Astrocyte (in vitro differentiated cells and primary cell): Measurements from ENCODE around the gene SLC44A2.

Experiments used
- EZH2 ChIP-seq: IDR thresholded peaks from 2 replicates; pipeline ENCODE4 v1.6.1; 2012; ENCODE audit warnings: mild to moderate bottlenecking, low read length, inconsistent platforms; ENCODE audit not compliant: insufficient read depth
- TF ChIP-seq, protein P1 (sequence below): IDR thresholded peaks from 2 replicates; pipeline ENCODE4 v1.5.1; 2011; ENCODE audit warnings: low read depth, mild to moderate bottlenecking, inconsistent platforms, low read length, moderate library complexity; ENCODE audit not compliant: insufficient read depth

DNA sequence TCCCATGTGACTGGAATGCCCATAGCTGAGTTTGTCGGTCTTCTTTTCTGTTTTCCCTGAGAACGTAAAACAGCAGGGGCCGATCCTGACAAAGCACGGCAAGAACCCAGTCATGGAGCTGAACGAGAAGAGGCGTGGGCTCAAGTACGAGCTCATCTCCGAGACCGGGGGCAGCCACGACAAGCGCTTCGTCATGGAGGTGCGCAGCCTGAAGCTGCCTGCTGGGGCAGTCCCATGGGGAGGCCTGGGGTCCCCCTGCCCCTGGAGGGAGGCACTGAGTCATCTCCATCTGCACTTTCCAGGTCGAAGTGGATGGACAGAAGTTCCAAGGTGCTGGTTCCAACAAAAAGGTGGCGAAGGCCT is 57.7 kb downstream of the SLC44A2 start:
- TF ChIP-seq, protein P1, sequence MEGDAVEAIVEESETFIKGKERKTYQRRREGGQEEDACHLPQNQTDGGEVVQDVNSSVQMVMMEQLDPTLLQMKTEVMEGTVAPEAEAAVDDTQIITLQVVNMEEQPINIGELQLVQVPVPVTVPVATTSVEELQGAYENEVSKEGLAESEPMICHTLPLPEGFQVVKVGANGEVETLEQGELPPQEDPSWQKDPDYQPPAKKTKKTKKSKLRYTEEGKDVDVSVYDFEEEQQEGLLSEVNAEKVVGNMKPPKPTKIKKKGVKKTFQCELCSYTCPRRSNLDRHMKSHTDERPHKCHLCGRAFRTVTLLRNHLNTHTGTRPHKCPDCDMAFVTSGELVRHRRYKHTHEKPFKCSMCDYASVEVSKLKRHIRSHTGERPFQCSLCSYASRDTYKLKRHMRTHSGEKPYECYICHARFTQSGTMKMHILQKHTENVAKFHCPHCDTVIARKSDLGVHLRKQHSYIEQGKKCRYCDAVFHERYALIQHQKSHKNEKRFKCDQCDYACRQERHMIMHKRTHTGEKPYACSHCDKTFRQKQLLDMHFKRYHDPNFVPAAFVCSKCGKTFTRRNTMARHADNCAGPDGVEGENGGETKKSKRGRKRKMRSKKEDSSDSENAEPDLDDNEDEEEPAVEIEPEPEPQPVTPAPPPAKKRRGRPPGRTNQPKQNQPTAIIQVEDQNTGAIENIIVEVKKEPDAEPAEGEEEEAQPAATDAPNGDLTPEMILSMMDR: no peak
- no peak for TF ChIP-seq EZH2
